Liver (tissue), 9 donors: ENCODE measurements around the gene CITED2. TPM values are rescaled to one million over a fixed set of nuclear protein-coding genes. Genes with fewer than 3 reads are reported as not detected.

ENCODE experiments used
- DNase-seq: peaks from one replicate; pipeline ENCODE4 v3.0.0-alpha.2; 2017; ENCODE audit warnings: low spot score
- H3K27ac ChIP-seq, 2 donors: one replicate each; pipeline ENCODE4 v1.7.0; 2013; ENCODE audit warnings: inconsistent platforms in 2 of 2, low read length in 2 of 2, control low read depth in 1 of 2, low read depth in 1 of 2, mild to moderate bottlenecking in 1 of 2
- H3K27me3 ChIP-seq, 4 donors: one replicate each; pipeline versions ENCODE4 v1.6.1 to v1.7.0; 2013; ENCODE audit warnings: low read length in 3 of 4, inconsistent platforms in 1 of 4, mild to moderate bottlenecking in 1 of 4, moderate library complexity in 1 of 4; ENCODE audit not compliant: control insufficient read depth in 4 of 4, insufficient read depth in 4 of 4
- H3K36me3 ChIP-seq, 4 donors: one replicate each; pipeline versions ENCODE4 v1.6.1 to v1.7.0; 2013; ENCODE audit warnings: low read length in 3 of 4, mild to moderate bottlenecking in 3 of 4, low read depth in 1 of 4, moderate library complexity in 1 of 4; ENCODE audit not compliant: control insufficient read depth in 4 of 4, insufficient read depth in 3 of 4
- H3K4me1 ChIP-seq, 4 donors: one replicate each; pipeline versions ENCODE4 v1.6.1 to v1.7.0; 2013; ENCODE audit warnings: low read length in 3 of 4, mild to moderate bottlenecking in 3 of 4, moderate library complexity in 1 of 4; ENCODE audit not compliant: control insufficient read depth in 4 of 4, insufficient read depth in 4 of 4
- H3K4me3 ChIP-seq, 3 donors: one replicate each; pipeline versions ENCODE4 v1.6.1 to v1.7.0; 2013; ENCODE audit warnings: low read length in 3 of 3, control low read depth in 1 of 3, low read depth in 1 of 3, mild to moderate bottlenecking in 1 of 3
- H3K9ac ChIP-seq, 2 donors: one replicate each; pipeline ENCODE4 v1.7.0; 2013; ENCODE audit warnings: low read length in 2 of 2, mild to moderate bottlenecking in 2 of 2, moderate library complexity in 2 of 2, control low read depth in 1 of 2, low read depth in 1 of 2
- H3K9me3 ChIP-seq, 4 donors: one replicate each; pipeline versions ENCODE4 v1.6.1 to v1.7.0; 2013; ENCODE audit warnings: low read length in 3 of 4; ENCODE audit not compliant: control insufficient read depth in 4 of 4
- EGR1 ChIP-seq, 2 donors: IDR thresholded peaks; 2 replicates each; pipeline ENCODE4 v1.6.1; 2016 to 2018; ENCODE audit warnings: antibody characterized with exemption in 2 of 2, low read depth in 2 of 2
- FOXA1 ChIP-seq: IDR thresholded peaks from 2 replicates; pipeline ENCODE4 v1.6.1; 2016; ENCODE audit warnings: antibody characterized with exemption
- FOXA2 ChIP-seq: IDR thresholded peaks from 2 replicates; pipeline ENCODE4 v1.6.1; 2016; ENCODE audit warnings: antibody characterized with exemption
- GABPA ChIP-seq, 2 donors: IDR thresholded peaks in 1 of 2; conservative IDR thresholded peaks in 1 of 2; 2 replicates each; pipeline ENCODE4 v1.6.1; 2016; ENCODE audit warnings: antibody characterized with exemption in 2 of 2, mild to moderate bottlenecking in 1 of 2, moderate library complexity in 1 of 2
- HNF4A ChIP-seq, 2 donors: conservative IDR thresholded peaks; 2 replicates each; pipeline ENCODE4 v1.6.1; 2016; ENCODE audit warnings: antibody characterized with exemption in 2 of 2, mild to moderate bottlenecking in 2 of 2
- HNF4G ChIP-seq: IDR thresholded peaks from 2 replicates; pipeline ENCODE4 v1.6.1; 2016; ENCODE audit warnings: antibody characterized with exemption
- JUND ChIP-seq, 2 donors: IDR thresholded peaks; 2 replicates each; pipeline ENCODE4 v1.6.1; 2016; ENCODE audit warnings: antibody characterized with exemption in 2 of 2
- NR2F2 ChIP-seq: IDR thresholded peaks from 2 replicates; pipeline ENCODE4 v1.6.1; 2016; ENCODE audit warnings: antibody characterized with exemption
- RAD21 ChIP-seq, 2 donors: IDR thresholded peaks; 2 replicates each; pipeline ENCODE4 v1.6.1; 2016; ENCODE audit warnings: antibody characterized with exemption in 2 of 2, mild to moderate bottlenecking in 2 of 2
- RXRA ChIP-seq, 2 donors: IDR thresholded peaks; 2 replicates each; pipeline ENCODE4 v1.6.1; 2017 to 2018; ENCODE audit warnings: antibody characterized with exemption in 2 of 2, mild to moderate bottlenecking in 1 of 2
- SP1 ChIP-seq: IDR thresholded peaks from 2 replicates; pipeline ENCODE4 v1.6.1; 2018; ENCODE audit warnings: antibody characterized with exemption, mild to moderate bottlenecking
- TAF1 ChIP-seq: conservative IDR thresholded peaks from 2 replicates; pipeline ENCODE4 v1.6.1; 2016; ENCODE audit warnings: antibody characterized with exemption, mild to moderate bottlenecking
- YY1 ChIP-seq: IDR thresholded peaks from 2 replicates; pipeline ENCODE4 v1.6.1; 2016; ENCODE audit warnings: antibody characterized with exemption, mild to moderate bottlenecking
- WGBS: extraction: QIAGEN DNeasy Blood & Tissue Kit; methylation state at CpG from one replicate; pipeline ENCODE4 v1.1.7; 2013; 5-methylcytosine and 5-hydroxymethylcytosine counted together
- polyA plus RNA-seq, 2 donors: library from polyadenylated mRNA; stranded (reverse) in 1 of 2; unstranded in 1 of 2; fragments of 200-250 nt in 1 of 2; fragments of >200 nt in 1 of 2; fragmentation: Nextera tagmentation in 1 of 2; extraction: Ambion mirVana in 1 of 2; gene quantifications; one replicate each; pipeline versions ENCODE4 v1.2.1 to v1.2.3, GENCODE V29; 2013 to 2015
- total RNA-seq, 2 donors: library from RNA; depleted of rRNA; stranded (reverse); fragments of >200 nt; gene quantifications; one replicate each; pipeline ENCODE4 v1.2.3, GENCODE V29; 2014
- TF ChIP-seq, protein P1 (sequence below): IDR thresholded peaks from 2 replicates; pipeline ENCODE4 v1.6.1; 2016; ENCODE audit warnings: antibody characterized with exemption
- TF ChIP-seq, protein P2 (sequence below): IDR thresholded peaks from 2 replicates; pipeline ENCODE4 v1.6.1; 2016; ENCODE audit warnings: antibody characterized with exemption
- TF ChIP-seq, protein P3 (sequence below): IDR thresholded peaks from 2 replicates; pipeline ENCODE4 v1.6.1; 2016; ENCODE audit warnings: antibody characterized with exemption, mild to moderate bottlenecking
- TF ChIP-seq, protein P4 (sequence below): IDR thresholded peaks from 2 replicates; pipeline ENCODE4 v1.6.1; 2016; ENCODE audit warnings: antibody characterized with exemption
- TF ChIP-seq, protein P5 (sequence below): fragments of 150-350 bp; IDR thresholded peaks from 2 replicates; pipeline ENCODE4 v1.5.1; 2017; ENCODE audit warnings: improper control_type of control experiment, low read depth, low read length; ENCODE audit not compliant: missing input control
- donor health status: healthy.
- donor health status: healthy.
- donor health status: healthy.
- donor health status: healthy.
- donor health status: healthy.

Gene CITED2
- total and polyA plus RNA-seq, 4 donors: 9.9 to 57.1 (median 22.5) TPM

DNA sequence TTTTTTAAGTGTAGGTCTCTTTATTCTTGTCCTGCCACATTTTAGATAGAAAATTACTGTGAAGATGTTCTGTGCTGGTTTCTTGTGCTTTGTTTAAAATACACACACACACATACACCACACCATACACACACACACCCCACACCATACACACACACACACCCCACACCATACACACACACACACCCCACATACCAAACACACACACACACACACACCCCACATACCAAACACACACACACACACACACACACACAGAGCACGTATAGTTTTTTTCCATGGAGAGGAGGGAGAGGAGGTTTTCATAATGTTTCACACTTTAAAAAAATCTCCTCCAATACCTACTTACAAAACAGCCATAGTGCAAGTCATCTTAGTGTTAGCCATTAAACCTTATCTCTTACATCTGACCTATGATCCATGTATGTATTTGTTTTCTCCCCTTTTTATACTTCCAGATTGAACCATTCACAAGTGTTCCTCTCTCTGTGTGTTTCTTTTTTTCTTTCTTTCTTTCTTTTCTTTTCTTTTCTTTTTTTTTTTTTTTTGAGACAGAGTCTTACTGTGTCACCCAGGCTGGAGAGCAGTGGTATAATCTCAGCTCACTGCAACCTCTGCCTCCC, 19.7 kb upstream of the CITED2 start:
- no peaks in the 10 kb centered on the region for H3K27me3 ChIP-seq
- no peaks in the 10 kb centered on the region for H3K36me3 ChIP-seq
- TF ChIP-seq EGR1 (IDR thresholded peaks at IDR 0.05; ENCODE audit: low read depth in 2 of 2): no peak
- no peak for TF ChIP-seq GABPA (IDR thresholded peaks at IDR 0.05 in 1 of 2, conservative IDR thresholded peaks at IDR 0.05 in 1 of 2)
- no peak overlapping the region for H3K27ac ChIP-seq
- H3K4me3 ChIP-seq: no peak overlapping the region
- no peak for DNase-seq
- no peaks in the 10 kb centered on the region for H3K9me3 ChIP-seq
- 81% methylated on average over 1 of the region's 1 CpG for WGBS
- H3K4me1 ChIP-seq: peaks cover 0 to 3% (median 0%) of the 10 kb centered on the region in 4 donors
- no peak overlapping the region for H3K9ac ChIP-seq

DNA sequence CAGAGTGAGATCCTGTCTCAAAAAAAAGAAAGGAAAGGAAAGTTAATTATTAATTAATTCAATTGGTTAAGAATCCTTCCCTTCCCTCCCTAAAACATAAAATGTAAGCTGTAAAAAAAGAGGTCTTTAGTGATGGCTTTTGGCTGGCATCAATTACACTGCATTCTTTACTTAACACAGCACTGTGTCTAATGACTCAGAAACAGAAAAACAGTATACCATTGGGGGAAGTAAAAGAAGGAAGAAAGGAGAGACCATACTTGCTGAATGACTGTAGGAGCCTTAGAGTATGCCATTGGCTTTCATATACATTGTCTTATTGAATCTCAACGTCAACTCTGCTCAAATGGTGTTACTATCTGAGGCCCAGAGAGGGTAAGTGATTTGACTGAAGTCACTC, 18.3 kb upstream of the CITED2 start:
- no peak for DNase-seq
- Histone ChIP-seq H3K27ac (no peak overlapping the region), H3K4me1 (peaks cover 1 to 9% (median 7%) of the 10 kb centered on the region in 4 donors), H3K9me3 (no peaks in the 10 kb centered on the region), H3K27me3 (no peaks in the 10 kb centered on the region), H3K4me3 (no peak overlapping the region), H3K9ac (no peak overlapping the region), H3K36me3 (no peaks in the 10 kb centered on the region)
- 84% methylated on average over 1 of the region's 1 CpG for WGBS
- TF ChIP-seq HNF4G (no peak), FOXA1 (no peak), RAD21 (IDR thresholded peaks at IDR 0.05) (no peak), JUND (IDR thresholded peaks at IDR 0.05) (no peak)
- TF ChIP-seq, protein P1, sequence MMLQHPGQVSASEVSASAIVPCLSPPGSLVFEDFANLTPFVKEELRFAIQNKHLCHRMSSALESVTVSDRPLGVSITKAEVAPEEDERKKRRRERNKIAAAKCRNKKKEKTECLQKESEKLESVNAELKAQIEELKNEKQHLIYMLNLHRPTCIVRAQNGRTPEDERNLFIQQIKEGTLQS: no peak

DNA sequence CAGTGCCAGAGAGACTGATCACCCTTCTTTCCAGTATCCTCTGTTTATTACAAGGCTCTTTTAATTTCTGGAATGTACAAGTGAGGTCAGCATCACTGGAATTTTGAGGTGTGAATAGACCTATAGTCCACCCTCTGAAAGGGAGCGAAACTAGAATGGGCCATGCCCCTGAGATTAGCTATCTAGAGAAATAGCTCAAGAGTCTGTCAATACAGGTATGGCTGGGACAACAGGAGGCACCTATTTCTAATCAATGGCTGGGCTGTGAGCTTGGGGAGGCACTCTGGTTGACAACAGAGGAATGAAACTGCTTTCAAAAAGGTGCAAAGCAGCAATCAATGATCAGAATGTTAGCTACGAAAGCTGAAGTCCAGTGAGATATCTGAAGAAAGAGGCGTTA, 17.3 kb upstream of the CITED2 start:
- whole genome bisulfite sequencing: 96% methylated on average over 3 of the region's 3 CpGs
- TF ChIP-seq, protein P2, sequence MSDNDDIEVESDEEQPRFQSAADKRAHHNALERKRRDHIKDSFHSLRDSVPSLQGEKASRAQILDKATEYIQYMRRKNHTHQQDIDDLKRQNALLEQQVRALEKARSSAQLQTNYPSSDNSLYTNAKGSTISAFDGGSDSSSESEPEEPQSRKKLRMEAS: no peak
- TF ChIP-seq, protein P3, sequence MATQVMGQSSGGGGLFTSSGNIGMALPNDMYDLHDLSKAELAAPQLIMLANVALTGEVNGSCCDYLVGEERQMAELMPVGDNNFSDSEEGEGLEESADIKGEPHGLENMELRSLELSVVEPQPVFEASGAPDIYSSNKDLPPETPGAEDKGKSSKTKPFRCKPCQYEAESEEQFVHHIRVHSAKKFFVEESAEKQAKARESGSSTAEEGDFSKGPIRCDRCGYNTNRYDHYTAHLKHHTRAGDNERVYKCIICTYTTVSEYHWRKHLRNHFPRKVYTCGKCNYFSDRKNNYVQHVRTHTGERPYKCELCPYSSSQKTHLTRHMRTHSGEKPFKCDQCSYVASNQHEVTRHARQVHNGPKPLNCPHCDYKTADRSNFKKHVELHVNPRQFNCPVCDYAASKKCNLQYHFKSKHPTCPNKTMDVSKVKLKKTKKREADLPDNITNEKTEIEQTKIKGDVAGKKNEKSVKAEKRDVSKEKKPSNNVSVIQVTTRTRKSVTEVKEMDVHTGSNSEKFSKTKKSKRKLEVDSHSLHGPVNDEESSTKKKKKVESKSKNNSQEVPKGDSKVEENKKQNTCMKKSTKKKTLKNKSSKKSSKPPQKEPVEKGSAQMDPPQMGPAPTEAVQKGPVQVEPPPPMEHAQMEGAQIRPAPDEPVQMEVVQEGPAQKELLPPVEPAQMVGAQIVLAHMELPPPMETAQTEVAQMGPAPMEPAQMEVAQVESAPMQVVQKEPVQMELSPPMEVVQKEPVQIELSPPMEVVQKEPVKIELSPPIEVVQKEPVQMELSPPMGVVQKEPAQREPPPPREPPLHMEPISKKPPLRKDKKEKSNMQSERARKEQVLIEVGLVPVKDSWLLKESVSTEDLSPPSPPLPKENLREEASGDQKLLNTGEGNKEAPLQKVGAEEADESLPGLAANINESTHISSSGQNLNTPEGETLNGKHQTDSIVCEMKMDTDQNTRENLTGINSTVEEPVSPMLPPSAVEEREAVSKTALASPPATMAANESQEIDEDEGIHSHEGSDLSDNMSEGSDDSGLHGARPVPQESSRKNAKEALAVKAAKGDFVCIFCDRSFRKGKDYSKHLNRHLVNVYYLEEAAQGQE: no peak
- TF ChIP-seq, protein P1: no peak
- TF ChIP-seq RAD21 (IDR thresholded peaks at IDR 0.05): no peak
- no peak for TF ChIP-seq GABPA (IDR thresholded peaks at IDR 0.05 in 1 of 2, conservative IDR thresholded peaks at IDR 0.05 in 1 of 2)
- TF ChIP-seq, protein P4, sequence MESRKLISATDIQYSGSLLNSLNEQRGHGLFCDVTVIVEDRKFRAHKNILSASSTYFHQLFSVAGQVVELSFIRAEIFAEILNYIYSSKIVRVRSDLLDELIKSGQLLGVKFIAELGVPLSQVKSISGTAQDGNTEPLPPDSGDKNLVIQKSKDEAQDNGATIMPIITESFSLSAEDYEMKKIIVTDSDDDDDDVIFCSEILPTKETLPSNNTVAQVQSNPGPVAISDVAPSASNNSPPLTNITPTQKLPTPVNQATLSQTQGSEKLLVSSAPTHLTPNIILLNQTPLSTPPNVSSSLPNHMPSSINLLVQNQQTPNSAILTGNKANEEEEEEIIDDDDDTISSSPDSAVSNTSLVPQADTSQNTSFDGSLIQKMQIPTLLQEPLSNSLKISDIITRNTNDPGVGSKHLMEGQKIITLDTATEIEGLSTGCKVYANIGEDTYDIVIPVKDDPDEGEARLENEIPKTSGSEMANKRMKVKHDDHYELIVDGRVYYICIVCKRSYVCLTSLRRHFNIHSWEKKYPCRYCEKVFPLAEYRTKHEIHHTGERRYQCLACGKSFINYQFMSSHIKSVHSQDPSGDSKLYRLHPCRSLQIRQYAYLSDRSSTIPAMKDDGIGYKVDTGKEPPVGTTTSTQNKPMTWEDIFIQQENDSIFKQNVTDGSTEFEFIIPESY: no peak
- no peak for TF ChIP-seq FOXA2
- no peak for TF ChIP-seq JUND (IDR thresholded peaks at IDR 0.05)
- no peak for TF ChIP-seq EGR1 (IDR thresholded peaks at IDR 0.05; ENCODE audit: low read depth in 2 of 2)
- no peak for TF ChIP-seq RXRA (IDR thresholded peaks at IDR 0.05)
- TF ChIP-seq SP1: no peak
- no peak for TF ChIP-seq TAF1
- TF ChIP-seq HNF4A (conservative IDR thresholded peaks at IDR 0.05): no peak
- TF ChIP-seq, protein P5, sequence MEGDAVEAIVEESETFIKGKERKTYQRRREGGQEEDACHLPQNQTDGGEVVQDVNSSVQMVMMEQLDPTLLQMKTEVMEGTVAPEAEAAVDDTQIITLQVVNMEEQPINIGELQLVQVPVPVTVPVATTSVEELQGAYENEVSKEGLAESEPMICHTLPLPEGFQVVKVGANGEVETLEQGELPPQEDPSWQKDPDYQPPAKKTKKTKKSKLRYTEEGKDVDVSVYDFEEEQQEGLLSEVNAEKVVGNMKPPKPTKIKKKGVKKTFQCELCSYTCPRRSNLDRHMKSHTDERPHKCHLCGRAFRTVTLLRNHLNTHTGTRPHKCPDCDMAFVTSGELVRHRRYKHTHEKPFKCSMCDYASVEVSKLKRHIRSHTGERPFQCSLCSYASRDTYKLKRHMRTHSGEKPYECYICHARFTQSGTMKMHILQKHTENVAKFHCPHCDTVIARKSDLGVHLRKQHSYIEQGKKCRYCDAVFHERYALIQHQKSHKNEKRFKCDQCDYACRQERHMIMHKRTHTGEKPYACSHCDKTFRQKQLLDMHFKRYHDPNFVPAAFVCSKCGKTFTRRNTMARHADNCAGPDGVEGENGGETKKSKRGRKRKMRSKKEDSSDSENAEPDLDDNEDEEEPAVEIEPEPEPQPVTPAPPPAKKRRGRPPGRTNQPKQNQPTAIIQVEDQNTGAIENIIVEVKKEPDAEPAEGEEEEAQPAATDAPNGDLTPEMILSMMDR: no peak
- no peak for TF ChIP-seq FOXA1
- no peak for TF ChIP-seq NR2F2
- TF ChIP-seq HNF4G: no peak
- TF ChIP-seq YY1: no peak
- peaks cover 3 to 11% (median 7%) of the 10 kb centered on the region in 4 donors for H3K4me1 ChIP-seq
- H3K27me3 ChIP-seq: no peaks in the 10 kb centered on the region
- H3K27ac ChIP-seq: no peak overlapping the region
- no peak overlapping the region for H3K4me3 ChIP-seq
- H3K9ac ChIP-seq: no peak overlapping the region
- no peaks in the 10 kb centered on the region for H3K36me3 ChIP-seq
- H3K9me3 ChIP-seq: no peaks in the 10 kb centered on the region
- DNase-seq: no peak
